NCI-H2196 (cell line): Measurements from ENCODE around the gene S100Z.
A peak's percentile ranks its signal among the peaks of the same experiment; 100 is the strongest.
"Not testable (repeated sequence)": the region's sequence is repeated elsewhere in the genome, so short reads cannot be mapped to it uniquely, and the experiment has no call there.

Source experiments
- DNase-seq: peaks from one replicate; lab custom pipeline; 2025; ENCODE audit not compliant: unreplicated experiment; lab: John Stamatoyannopoulos, UW

Gene S100Z

GRCh38 chr5:76849419-76850291 lies at the start of gene S100Z:
Gene S100Z (plus strand): TSS chr5:76850014. CDS start chr5:76875360, 25,346 bp downstream.
- DNase-seq, result no peak

- DNase-seq, result no peak
These were observed 49.2 kb upstream of the S100Z start for GRCh38 chr5:76800579-76800978.

GRCh38 chr5:76801159-76801802 lies 48.5 kb upstream of the S100Z start:
- DNase-seq, result no peak

DNA sequence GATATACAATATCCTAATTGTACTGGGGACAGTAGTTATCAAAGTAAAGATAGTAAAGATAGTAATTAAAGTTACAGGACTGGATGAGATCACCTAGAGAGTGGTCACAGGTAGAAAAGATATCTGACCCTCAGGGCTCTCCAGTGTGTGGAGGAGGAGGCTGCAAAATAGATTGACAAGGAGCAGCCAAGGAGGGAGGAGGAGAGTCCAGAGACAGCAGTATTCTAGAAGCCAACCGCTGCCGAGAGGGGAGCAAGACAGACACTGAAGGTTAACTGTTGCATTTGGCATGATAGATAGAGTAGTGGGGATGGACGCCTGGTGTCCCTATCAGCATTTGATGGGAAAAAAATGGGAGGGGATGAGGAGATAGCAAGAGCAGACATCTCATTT lies 48.0 kb upstream of the S100Z start:
- no peak for DNase-seq

DNA sequence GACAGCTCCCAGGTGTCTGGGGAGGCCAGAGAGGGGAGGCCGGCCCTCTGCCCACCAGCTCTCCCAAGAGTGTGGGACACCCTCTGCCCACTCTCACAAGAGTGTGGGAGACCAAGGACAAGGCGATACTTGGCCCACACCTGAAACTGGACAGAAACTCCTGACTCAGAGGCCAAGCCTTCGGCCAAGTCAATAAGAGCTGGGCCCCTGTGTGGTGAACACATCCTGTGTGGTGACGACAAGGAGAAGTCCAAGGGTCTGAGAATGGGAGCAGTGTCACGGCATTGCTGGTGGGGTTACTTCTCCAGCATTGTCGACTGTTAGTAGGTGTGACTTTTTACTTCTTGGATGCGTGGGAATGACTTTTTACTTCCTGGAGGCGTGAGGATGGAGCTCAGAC lies 45.5 kb upstream of the S100Z start:
- no peak for DNase-seq

DNA sequence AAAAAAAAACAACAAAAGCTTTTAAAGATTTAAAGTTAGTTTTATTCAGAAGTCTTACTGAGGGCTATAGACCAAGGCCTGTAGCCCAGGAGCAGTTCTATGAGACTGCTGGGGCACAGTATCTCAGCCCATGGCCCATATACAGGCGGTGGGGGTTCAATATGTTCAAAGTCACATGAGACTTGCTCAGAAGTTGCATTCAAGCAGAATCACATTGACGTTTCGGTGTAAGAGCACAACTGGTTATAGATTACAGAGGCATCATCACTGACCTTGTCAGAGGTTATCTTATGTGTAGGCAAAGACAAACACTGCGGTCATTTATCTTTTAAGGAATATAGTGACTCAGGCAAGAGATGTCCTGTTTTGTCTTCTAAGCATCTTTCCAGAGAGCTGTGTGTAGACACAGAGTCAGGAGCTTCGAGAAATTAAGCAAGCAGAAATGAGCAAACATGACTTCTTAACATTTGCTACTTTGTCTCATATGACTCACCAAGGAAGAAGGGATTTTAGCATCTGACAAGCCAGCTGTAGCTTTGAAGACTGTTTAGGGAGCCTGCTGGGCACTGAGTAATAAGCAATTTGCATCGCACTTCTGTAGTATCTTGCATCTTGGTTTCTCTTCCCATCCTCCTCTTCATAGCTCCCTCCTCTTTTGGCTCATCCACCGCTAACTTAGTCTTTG lies 43.9 kb upstream of the S100Z start:
- DNase-seq, result no peak

- DNase-seq, result no peak
These were observed 42.5 kb upstream of the S100Z start for GRCh38 chr5:76807296-76807695.

GRCh38 chr5:76808141-76808691 lies 41.6 kb upstream of the S100Z start:
- DNase-seq, result no peak

DNA sequence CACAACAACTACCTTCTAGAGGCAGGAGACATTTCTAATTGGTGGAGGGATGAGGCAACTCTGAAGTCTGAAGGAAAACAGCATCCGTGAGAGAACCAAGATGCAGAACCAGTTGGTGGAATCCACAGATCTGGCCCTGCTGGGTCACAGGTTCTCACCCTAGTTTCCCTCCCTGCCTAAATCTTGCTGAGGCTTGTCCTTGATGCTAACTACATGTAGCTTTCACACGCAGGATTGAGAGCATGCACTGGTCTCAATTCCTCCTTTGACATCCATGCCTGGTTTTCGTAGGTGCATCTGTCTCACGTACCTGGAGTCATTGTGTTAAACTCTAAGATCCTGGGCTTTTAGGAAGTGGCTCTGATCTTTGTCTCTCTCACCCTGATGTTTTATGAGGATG lies 40.7 kb upstream of the S100Z start:
- DNase-seq, result no peak

- no peak for DNase-seq
These were observed 39.6 kb upstream of the S100Z start for GRCh38 chr5:76810236-76810635.

DNA sequence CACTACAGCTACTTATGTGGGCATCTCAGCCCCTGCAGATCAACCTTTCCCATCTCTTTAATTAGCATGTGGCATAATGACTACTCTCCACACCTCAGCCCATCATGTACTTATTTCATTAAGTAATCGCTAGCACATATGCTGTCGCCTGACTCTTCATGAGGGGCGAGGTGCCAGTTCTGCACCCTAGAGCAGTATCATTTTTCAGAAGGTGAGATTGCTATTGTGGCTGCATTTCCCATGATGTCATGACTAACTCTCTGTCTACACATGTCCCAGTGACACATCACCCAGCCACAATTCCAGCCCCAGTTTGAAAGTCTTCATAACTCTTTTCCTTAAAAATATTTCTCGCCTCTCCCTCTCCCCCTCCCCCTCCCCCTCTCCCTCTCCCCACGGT lies 38.6 kb upstream of the S100Z start:
- DNase-seq, result no peak

GRCh38 chr5:76812209-76812608 lies 37.6 kb upstream of the S100Z start:
- DNase-seq, result not testable (repeated sequence)

- no peak for DNase-seq
These were observed 35.7 kb upstream of the S100Z start for GRCh38 chr5:76813982-76814562.

DNA sequence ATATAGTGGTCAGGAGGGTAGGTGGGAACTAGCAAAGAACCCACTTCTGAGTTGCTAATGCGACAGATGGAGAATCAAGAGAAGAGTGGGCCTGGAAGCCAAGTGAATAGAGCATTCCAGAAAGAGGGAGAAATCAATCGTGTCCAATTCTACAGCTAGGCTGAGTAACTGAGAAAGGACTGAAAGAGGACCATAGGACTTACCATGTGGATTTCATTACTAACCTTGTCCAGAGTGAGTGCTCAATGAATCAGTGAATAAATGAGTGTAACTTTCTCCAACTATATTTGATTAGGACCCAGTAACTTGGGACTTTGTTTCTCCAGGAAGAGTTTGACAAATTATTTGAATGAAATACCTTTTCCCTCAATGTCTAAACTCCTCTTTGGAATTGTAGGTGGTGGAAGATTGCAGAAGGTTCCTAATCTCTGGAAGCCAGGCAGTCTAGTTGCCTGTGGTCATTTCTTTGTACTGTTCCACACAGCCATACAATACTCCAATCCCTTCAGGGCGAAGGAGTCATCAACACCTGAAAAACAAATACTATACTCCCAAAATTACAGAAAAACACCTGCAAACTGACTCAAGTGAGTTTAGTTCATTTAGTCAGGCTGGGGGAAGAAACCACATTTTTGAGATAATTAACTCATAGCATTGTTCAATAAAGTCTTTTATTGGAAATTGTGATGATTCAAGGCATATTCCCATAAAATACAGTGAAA lies 33.5 kb upstream of the S100Z start:
- no peak for DNase-seq

DNA sequence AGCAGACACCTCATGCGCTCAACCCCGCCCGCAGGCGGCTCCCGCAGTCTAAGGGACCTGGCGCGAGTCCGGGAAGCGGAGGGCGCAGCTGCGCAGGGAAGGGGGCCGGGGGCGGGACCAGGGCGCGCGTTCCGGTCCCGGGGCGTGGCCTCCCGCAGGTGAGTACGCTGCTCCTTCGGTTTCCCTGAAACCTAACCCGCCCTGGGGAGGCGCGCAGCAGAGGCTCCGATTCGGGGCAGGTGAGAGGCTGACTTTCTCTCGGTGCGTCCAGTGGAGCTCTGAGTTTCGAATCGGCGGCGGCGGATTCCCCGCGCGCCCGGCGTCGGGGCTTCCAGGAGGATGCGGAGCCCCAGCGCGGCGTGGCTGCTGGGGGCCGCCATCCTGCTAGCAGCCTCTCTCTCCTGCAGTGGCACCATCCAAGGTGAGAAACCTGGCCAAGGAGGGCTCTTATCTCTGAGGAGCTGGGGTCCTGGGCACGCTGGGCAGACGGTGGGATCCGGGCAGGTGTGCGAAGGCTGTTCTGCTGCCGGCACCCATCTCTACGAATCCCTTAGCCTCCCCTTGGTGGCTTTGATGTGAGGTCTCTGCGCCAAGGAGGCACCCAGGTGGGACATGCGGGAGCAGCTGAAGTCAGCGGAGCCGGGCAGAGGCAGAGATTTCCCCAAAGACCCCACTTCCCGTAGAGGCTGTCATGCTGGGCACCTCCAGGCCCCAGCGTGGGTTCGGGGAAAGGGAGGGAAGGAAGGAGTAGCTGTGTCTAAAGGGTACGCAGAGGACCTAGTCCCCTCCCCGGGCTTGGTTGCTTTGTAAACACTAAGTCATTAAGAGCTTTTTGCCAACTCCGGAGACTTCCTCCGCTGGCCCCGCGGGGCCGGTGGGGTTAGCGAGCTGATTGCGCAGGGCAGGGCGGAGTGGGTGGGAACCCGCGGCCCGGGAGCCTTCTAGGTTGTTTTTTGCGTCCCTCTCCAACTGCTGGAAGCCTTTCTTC lies 30.7 kb upstream of the S100Z start, which contains the start of gene F2RL1:
TSS of gene F2RL1 (plus strand) at position 187 of the 988 bp plus-strand sequence. CDS start at position 340, 153 bp downstream.
- peak; percentile 35 for DNase-seq

DNA sequence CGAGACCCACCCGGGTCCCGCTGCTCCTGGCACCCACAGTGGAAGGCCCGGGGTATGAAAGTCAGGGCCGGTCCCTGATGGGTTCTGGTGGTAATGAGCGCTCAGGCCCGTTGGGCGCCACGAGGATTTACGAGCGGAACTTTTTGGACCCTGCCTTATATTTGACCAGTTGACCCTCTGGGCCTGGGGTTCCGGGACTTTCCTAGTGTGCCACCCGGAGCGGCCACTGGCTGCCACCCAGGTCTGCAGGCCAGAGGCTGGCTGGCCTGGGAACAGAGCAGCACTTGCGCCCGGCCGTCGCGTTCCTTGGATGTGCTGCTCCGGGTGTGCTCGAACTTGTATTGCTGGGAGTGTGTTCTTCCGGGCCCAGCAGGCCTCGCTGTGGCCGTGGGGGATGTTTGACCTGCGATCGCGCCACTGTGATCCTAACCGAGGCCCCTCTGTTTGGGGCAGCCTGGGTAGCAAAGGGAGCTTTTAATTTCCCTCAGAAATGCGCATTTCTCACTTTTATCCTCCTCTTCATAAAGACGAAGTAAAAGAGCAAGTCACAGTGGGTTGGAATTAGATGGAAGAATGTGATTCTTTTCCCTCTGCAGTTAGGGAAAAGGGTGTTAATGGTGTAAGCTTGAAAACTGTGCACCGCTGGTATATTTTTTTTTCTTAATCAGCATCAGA lies 29.8 kb upstream of the S100Z start:
- DNase-seq, result no peak

GRCh38 chr5:76820526-76820890 lies 29.3 kb upstream of the S100Z start:
- DNase-seq, result no peak

DNA sequence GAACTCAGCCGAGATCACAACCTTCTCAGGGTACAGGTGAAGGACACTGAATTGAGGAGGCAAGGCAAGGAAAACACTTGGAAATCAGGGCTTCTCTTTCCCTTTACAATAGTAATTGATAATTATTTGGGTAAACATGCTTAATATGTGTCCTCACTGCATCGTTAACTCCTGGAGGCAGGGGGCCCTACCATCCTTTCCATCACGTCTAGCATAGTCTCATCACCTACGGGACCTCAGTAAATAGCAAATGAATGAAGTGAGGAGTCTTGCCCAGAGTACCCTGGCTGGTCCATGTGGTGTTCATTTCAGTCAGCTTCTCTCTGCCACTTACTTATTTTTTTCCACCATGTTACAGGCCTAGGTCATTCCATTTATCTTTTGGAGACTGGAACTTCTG lies 28.7 kb upstream of the S100Z start:
- DNase-seq, result no peak
